PC-3 (cell line): Measurements from ENCODE around the gene HSPA9. TPM values are rescaled to one million over a fixed set of nuclear protein-coding genes. Genes with fewer than 3 reads are reported as not detected.

Experiments
- ATAC-seq: fragments of 200-7000 bp; cut with Tn5 transposase; 2 replicates; pipeline ENCODE4 v1.9.1; 2020; ENCODE audit warnings: mild to moderate bottlenecking, moderate library complexity
- BruUV-seq: library from RNA; stranded (reverse); fragments of 400-500 nt; replicated peaks from 2 replicates; lab custom pipeline; 2021; lab: Mats Ljungman, UMichigan
- CTCF ChIA-PET: fragments of 300-600 bp; sonication (Branson Sonifier 250); formaldehyde crosslinking; loops from one replicate; lab custom pipeline; 2022; ENCODE audit warnings: antibody characterized with exemption; lab: Charles Lee
- POLR2A ChIA-PET: fragments of 300-600 bp; sonication (Branson Sonifier 250); formaldehyde crosslinking; loops from one replicate; lab custom pipeline; 2022; ENCODE audit warnings: antibody characterized with exemption; ENCODE audit not compliant: unreplicated experiment; lab: Charles Lee
- DNase-seq: peaks from one replicate; pipeline ENCODE4 v3.0.0-alpha.2; 2015
- H2AFZ ChIP-seq: fragments of 300-600 bp; sonication (generic); 2 replicates; pipeline ENCODE4 v1.6.0; 2016; ENCODE audit warnings: antibody characterized with exemption, low read length
- H3F3A ChIP-seq: fragments of 300-600 bp; sonication (generic); one replicate; pipeline ENCODE4 v1.6.0; 2017; ENCODE audit warnings: antibody characterized with exemption, low read length, control low read depth, mild to moderate bottlenecking; ENCODE audit not compliant: unreplicated experiment
- H3K27ac ChIP-seq: fragments of 300-600 bp; sonication (generic); 2 replicates; pipeline ENCODE4 v1.5.1; 2016; ENCODE audit warnings: mild to moderate bottlenecking, low read length
- H3K27me3 ChIP-seq: fragments of 300-600 bp; sonication (generic); 2 replicates; pipeline ENCODE4 v1.6.1; 2016; ENCODE audit warnings: low read length, mixed read lengths
- H3K36me3 ChIP-seq: fragments of 300-600 bp; sonication (generic); 2 replicates; pipeline ENCODE4 v1.6.1; 2016; ENCODE audit warnings: low read depth, mixed run types, low read length, mixed read lengths
- H3K4me1 ChIP-seq: fragments of 300-600 bp; sonication (generic); 2 replicates; pipeline ENCODE4 v1.5.1; 2016; ENCODE audit warnings: low read length; ENCODE audit not compliant: insufficient read depth
- H3K4me2 ChIP-seq: fragments of 300-600 bp; sonication (generic); 2 replicates; pipeline ENCODE4 v1.6.0; 2016; ENCODE audit warnings: low read length
- H3K4me3 ChIP-seq: fragments of 300-600 bp; sonication (generic); 2 replicates; pipeline ENCODE4 v1.5.1; 2016; ENCODE audit warnings: mild to moderate bottlenecking, low read length, mixed read lengths
- H3K79me2 ChIP-seq: fragments of 300-600 bp; sonication (generic); 2 replicates; pipeline ENCODE4 v1.6.1; 2017; ENCODE audit warnings: low read length, mixed read lengths
- H3K9ac ChIP-seq: fragments of 300-600 bp; sonication (generic); 2 replicates; pipeline ENCODE4 v1.6.0; 2016; ENCODE audit warnings: mild to moderate bottlenecking, low read length
- H3K9me2 ChIP-seq: fragments of 300-600 bp; sonication (generic); replicated peaks from 2 replicates; pipeline ENCODE4 v1.6.1; 2016; ENCODE audit warnings: mixed run types, low read length, mixed read lengths
- H3K9me3 ChIP-seq: fragments of 300-600 bp; sonication (generic); 2 replicates; pipeline ENCODE4 v1.6.1; 2016; ENCODE audit warnings: low read length, mixed read lengths
- H4K20me1 ChIP-seq: fragments of 300-600 bp; sonication (generic); 2 replicates; pipeline ENCODE4 v1.6.1; 2016; ENCODE audit warnings: low read length, mixed read lengths
- CTCF ChIP-seq: fragments of 300-600 bp; sonication (generic); conservative IDR thresholded peaks from 2 replicates; pipeline ENCODE4 v1.5.1; 2017; ENCODE audit warnings: antibody characterized with exemption, low read depth, mild to moderate bottlenecking, low read length
- EZH2 ChIP-seq: fragments of 300-600 bp; sonication (generic); IDR thresholded peaks from one replicate; pipeline ENCODE4 v1.6.1; 2017; ENCODE audit warnings: antibody characterized with exemption, mild to moderate bottlenecking, low read length; ENCODE audit not compliant: unreplicated experiment
- EZH2phosphoT487 ChIP-seq: fragments of 300-600 bp; sonication (generic); IDR thresholded peaks from 2 replicates; pipeline ENCODE4 v1.6.1; 2018; ENCODE audit warnings: mild to moderate bottlenecking, antibody characterized with exemption, low read length, borderline replicate concordance
- intact Hi-C: fragments of 100-400 bp; cut with micrococcal nuclease; formaldehyde crosslinking; loops from 2 replicates; pipeline ENCODE4 v1.9.0; 2023
- total RNA-seq: library from RNA; depleted of rRNA; stranded (reverse); fragments of >200 nt; gene quantifications from 2 replicates; pipeline ENCODE4 v1.2.3, GENCODE V29; 2014

The HSPA9 gene
- total RNA-seq, 1 experiment from 2014 or later, result 432 TPM

- H3K9me3 ChIP-seq, result no peaks in the 10 kb centered on the region
- POLR2A ChIA-PET, result no interaction called here
- no peak overlapping the region for H3K9ac ChIP-seq
- CTCF ChIA-PET, result no interaction called here
- no peak for ATAC-seq
- H3K4me2 ChIP-seq, result no peak overlapping the region
- intact Hi-C loops, result no loop called here
- no peaks in the 10 kb centered on the region for H3K27me3 ChIP-seq
- peaks cover 4% of the 10 kb centered on the region for H3F3A ChIP-seq
- BruUV-seq, result no TSS peak
- H3K36me3 ChIP-seq, result peaks cover 76% of the 10 kb centered on the region
- H3K79me2 ChIP-seq, result peaks cover 68% of the 10 kb centered on the region
- no peaks in the 10 kb centered on the region for H3K9me2 ChIP-seq
- H2AFZ ChIP-seq, result no peak overlapping the region
- no peaks in the 10 kb centered on the region for H3K4me1 ChIP-seq
- TF ChIP-seq CTCF (no peak), EZH2phosphoT487 (no peak)
- H3K4me3 ChIP-seq, result no peak overlapping the region
- H4K20me1 ChIP-seq, result peaks cover 46% of the 10 kb centered on the region
- no peak overlapping the region for H3K27ac ChIP-seq
- no peak for DNase-seq
Measured at GRCh38 chr5:138563340-138564118, 11.7 kb downstream of the HSPA9 start.

GRCh38 chr5:138560971-138561370, 14.2 kb downstream of the HSPA9 start:
- no TSS peak for BruUV-seq
- Histone ChIP-seq H2AFZ (no peak overlapping the region), H3K4me1 (no peaks in the 10 kb centered on the region), H3K27me3 (no peaks in the 10 kb centered on the region), H3K79me2 (peaks cover 42% of the 10 kb centered on the region), H3K4me2 (no peak overlapping the region), H3K4me3 (no peak overlapping the region), H3F3A (peaks cover 8% of the 10 kb centered on the region), H3K9ac (no peak overlapping the region), H3K36me3 (peaks cover 77% of the 10 kb centered on the region), H3K9me2 (no peaks in the 10 kb centered on the region), H3K27ac (no peak overlapping the region), H3K9me3 (no peaks in the 10 kb centered on the region), H4K20me1 (peaks cover 43% of the 10 kb centered on the region)
- DNase-seq (no peak), ATAC-seq (no peak)
- TF ChIP-seq EZH2phosphoT487, result no peak
- POLR2A ChIA-PET, result no interaction called here
- CTCF ChIA-PET, result no interaction called here
- intact Hi-C loops, result no loop called here

- BruUV-seq, result no TSS peak
- Histone ChIP-seq H3K79me2 (peaks cover 32% of the 10 kb centered on the region), H4K20me1 (peaks cover 35% of the 10 kb centered on the region; the same call in 1 of the 2 replicates), H3F3A (peaks cover 8% of the 10 kb centered on the region), H3K9me3 (no peaks in the 10 kb centered on the region), H3K27me3 (no peaks in the 10 kb centered on the region), H3K4me1 (no peaks in the 10 kb centered on the region), H3K9me2 (no peaks in the 10 kb centered on the region), H3K9ac (no peak overlapping the region), H3K4me3 (no peak overlapping the region), H3K4me2 (no peak overlapping the region), H3K36me3 (peaks cover 76% of the 10 kb centered on the region), H2AFZ (no peak overlapping the region), H3K27ac (no peak overlapping the region)
- ChIA-PET POLR2A (no interaction called here), CTCF (no interaction called here)
- intact Hi-C loops, result no loop called here
- DNase-seq (peak; percentile 23), ATAC-seq (no peak)
- TF ChIP-seq EZH2 (no peak), EZH2phosphoT487 (no peak), CTCF (no peak)
Measured at GRCh38 chr5:138559937-138560336, 15.3 kb downstream of the HSPA9 start.
